ENCODE data around the gene ACBD3. TPM values are rescaled to one million over a fixed set of nuclear protein-coding genes. Genes with fewer than 3 reads are reported as not detected.

ACBD3 gene
- total RNA-seq (10 to 100 TPM; 19.6 to 29.9 (median 26.1) TPM), polyA plus RNA-seq (10 to 100 TPM; 15.4 to 21.3 TPM), total RNA-seq (46.3 reads per million, percentile 69 among the genes with 10 or more reads in this experiment)

DNA sequence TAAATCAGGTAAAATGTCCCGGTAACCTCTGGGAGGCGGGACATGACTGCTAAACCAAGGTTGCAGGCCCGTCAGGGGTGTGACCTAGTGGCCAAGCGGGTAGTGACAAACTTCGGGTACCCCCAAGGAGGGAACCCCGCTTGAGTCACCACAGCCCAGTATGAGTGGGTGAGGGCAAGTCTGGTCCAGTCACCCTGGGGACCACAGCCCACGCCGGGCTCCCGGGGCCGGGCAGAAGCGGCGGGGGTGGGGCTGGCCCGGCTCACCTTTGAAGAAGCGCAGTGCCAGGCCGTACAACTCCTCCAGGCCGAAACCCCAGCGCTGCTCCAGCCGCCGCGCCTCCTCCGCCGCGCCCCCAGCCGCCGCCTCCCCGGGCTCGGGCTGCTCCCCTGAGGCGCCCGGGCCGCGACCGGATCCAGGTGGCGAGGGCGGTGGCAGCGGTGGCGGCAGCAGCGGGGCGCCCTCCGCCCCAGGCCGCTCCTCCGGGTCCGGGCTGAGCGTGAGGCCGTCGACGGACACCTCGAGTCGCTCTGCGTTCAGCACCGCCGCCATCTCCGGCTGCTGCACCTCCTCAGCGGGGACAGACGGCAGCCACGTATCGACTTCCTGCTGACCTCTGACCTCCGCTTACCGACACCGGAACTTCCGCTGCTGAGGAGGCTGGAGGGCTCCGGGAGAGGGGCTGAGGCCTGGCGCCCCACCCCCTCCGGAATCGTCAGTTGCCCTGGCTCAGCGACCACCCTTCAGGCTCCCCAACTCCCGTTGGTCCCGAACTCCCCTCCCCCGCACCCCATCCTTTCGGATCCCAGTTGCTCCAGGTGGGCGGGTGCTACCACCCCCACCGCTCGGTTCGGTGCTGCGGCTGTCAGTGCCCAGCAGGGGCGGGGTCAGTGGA, at the start of gene ACBD3:
Gene ACBD3 (minus strand): TSS at position 618 of the 895 bp plus-strand sequence. CDS start 66 bp downstream, at position 552.
- intact Hi-C loops (cut with micrococcal nuclease), result loop anchor here (1.0 to 10.0 kb wide), 15 partner anchors 11 to 759 kb away; partner anchors contain the start of genes PARP1 (in 2 of the 2), SDE2 (in 2 of the 2), LBR (in 1 of the 2) and LIN9 (in 1 of the 2)
- ATAC-seq, result peak; percentile 96
- peaks cover 0 to 7% (median 6%) of the 10 kb centered on the region in 5 donors for H3K36me3 Mint-ChIP-seq
- ChIA-PET CTCF (interaction anchor here (0.7 to 2.2 kb wide), 3 partner anchors 11 to 121 kb away, joined by 3 to 5 read pairs (median 3); no protein-coding TSS in a partner anchor), POLR2A (interaction anchor here (0.7 to 1.6 kb wide), 8 partner anchors 10 to 408 kb away, joined by 3 to 5 read pairs (median 4); partner anchors contain the start of gene SDE2)
- Histone ChIP-seq H3K9me3 (ENCODE audit: control insufficient read depth in 2 of 3, low read length in 3 of 3) (no peaks in the 10 kb centered on the region), H3K27me3 (ENCODE audit: control insufficient read depth in 2 of 2, insufficient read depth in 2 of 2, low read length in 2 of 2) (no peaks in the 10 kb centered on the region), H3K27ac (ENCODE audit: low read depth, low read length) (peak within 1 kb of the TSS; percentile 84), H3K4me3 (ENCODE audit: low read length) (peak within 1 kb of the TSS; percentile 97), H3K4me1 (ENCODE audit: control insufficient read depth in 2 of 2, insufficient read depth in 2 of 2, low read length in 2 of 2) (peaks cover 23 to 30% of the 10 kb centered on the region in 2 donors), H3K36me3 (ENCODE audit: control insufficient read depth in 2 of 3, insufficient read depth in 3 of 3, low read length in 3 of 3) (no peaks in the 10 kb centered on the region)
- H3K4me3 Mint-ChIP-seq, result peak within 1 kb of the TSS; percentile 91 to 99 (median 94)
- H3K4me1 Mint-ChIP-seq, result peaks cover 28 to 44% (median 36%) of the 10 kb centered on the region in 7 donors
- peak within 1 kb of the TSS; percentile 88 to 98 (median 94) for H3K27ac Mint-ChIP-seq
- no peaks in the 10 kb centered on the region for H3K27me3 Mint-ChIP-seq
- no peaks in the 10 kb centered on the region for H3K9me3 Mint-ChIP-seq
- DNase-seq, result peak; percentile 66 to 87 (median 83)

DNA sequence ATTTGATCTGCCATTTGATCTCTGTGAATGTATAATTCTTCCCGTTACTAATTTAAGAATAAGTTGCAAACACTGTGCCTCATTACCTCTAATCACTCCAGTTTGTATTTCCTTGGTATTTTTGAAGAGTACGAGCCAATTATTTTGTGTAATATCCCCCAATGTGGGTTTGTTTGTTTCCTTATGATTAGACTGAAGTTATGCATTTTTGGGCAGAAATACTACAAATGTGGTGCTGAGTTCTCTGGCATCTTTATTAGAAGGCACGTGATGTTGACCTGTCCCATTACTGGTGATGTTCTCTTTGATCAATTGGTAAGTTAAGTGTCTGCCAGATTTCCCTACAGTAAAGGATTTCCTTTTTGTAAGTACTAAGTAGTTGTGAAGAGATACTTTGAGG, 47.3 kb upstream of the ACBD3 start:
- POLR2A ChIA-PET, result no interaction called here
- CTCF ChIA-PET, result interaction anchor here (0.6 kb wide), 1 partner anchor 45 kb away, joined by 3 read pairs; no protein-coding TSS in a partner anchor
- intact Hi-C loops (cut with micrococcal nuclease), result no loop called here
- Histone ChIP-seq H3K4me1 (ENCODE audit: control insufficient read depth in 2 of 2, insufficient read depth in 2 of 2, low read length in 2 of 2) (no peaks in the 10 kb centered on the region), H3K27me3 (ENCODE audit: control insufficient read depth in 2 of 2, insufficient read depth in 2 of 2, low read length in 2 of 2) (no peaks in the 10 kb centered on the region), H3K27ac (ENCODE audit: low read depth, low read length) (no peak overlapping the region), H3K4me3 (ENCODE audit: low read length) (no peak overlapping the region), H3K36me3 (ENCODE audit: control insufficient read depth in 2 of 3, insufficient read depth in 3 of 3, low read length in 3 of 3) (peaks cover 0 to 8% (median 0%) of the 10 kb centered on the region in 3 experiments), H3K9me3 (ENCODE audit: control insufficient read depth in 2 of 3, low read length in 3 of 3) (no peaks in the 10 kb centered on the region)
- Mint-ChIP-seq H3K9me3 (no peaks in the 10 kb centered on the region), H3K27ac (peak overlapping the region in 1 of 9 donors; percentile 67), H3K27me3 (no peaks in the 10 kb centered on the region), H3K36me3 (peaks cover 11 to 36% (median 23%) of the 10 kb centered on the region in 5 donors), H3K4me3 (no peak overlapping the region), H3K4me1 (peaks cover 0 to 2% (median 0%) of the 10 kb centered on the region in 7 donors)
- no peak for DNase-seq
- ATAC-seq, result no peak

DNA sequence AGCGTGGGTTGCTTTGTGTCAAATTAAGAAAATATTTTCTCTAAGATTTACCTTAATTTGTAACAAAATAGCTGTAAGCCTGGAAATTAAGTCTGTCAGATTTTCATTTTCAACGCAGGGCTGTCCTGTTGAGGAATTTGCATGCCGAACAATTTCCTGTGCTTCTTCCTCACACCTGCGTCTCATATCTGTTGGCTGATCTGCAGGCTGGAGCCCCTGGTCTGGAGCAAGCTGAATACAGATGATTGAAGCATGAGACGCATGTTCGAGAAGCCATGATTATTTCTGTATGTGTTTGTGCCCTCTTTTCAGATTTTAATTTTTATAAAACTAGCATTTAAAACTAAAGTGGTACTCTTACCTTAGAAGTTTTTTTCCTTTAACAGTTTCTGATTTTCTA, 46.8 kb upstream of the ACBD3 start:
- ChIA-PET POLR2A (no interaction called here), CTCF (interaction anchor here (0.6 kb wide), 1 partner anchor 46 kb away, joined by 3 read pairs; no protein-coding TSS in a partner anchor)
- no peaks in the 10 kb centered on the region for H3K27me3 Mint-ChIP-seq
- intact Hi-C loops (cut with micrococcal nuclease), result no loop called here
- DNase-seq (no peak), ATAC-seq (no peak)
- H3K27ac ChIP-seq (ENCODE audit: low read depth, low read length), result no peak overlapping the region
- H3K4me1 Mint-ChIP-seq, result peaks cover 0 to 2% (median 0%) of the 10 kb centered on the region in 7 donors
- no peaks in the 10 kb centered on the region for H3K9me3 Mint-ChIP-seq
- H3K27me3 ChIP-seq (ENCODE audit: control insufficient read depth in 2 of 2, insufficient read depth in 2 of 2, low read length in 2 of 2), result no peaks in the 10 kb centered on the region
- H3K4me1 ChIP-seq (ENCODE audit: control insufficient read depth in 2 of 2, insufficient read depth in 2 of 2, low read length in 2 of 2), result no peaks in the 10 kb centered on the region
- no peak overlapping the region for H3K4me3 ChIP-seq (ENCODE audit: low read length)
- H3K4me3 Mint-ChIP-seq, result no peak overlapping the region
- no peaks in the 10 kb centered on the region for H3K9me3 ChIP-seq (ENCODE audit: control insufficient read depth in 2 of 3, low read length in 3 of 3)
- H3K36me3 Mint-ChIP-seq, result peaks cover 10 to 31% (median 19%) of the 10 kb centered on the region in 5 donors
- peaks cover 0 to 8% (median 0%) of the 10 kb centered on the region in 3 experiments for H3K36me3 ChIP-seq (ENCODE audit: control insufficient read depth in 2 of 3, insufficient read depth in 3 of 3, low read length in 3 of 3)
- H3K27ac Mint-ChIP-seq, result no peak overlapping the region

DNA sequence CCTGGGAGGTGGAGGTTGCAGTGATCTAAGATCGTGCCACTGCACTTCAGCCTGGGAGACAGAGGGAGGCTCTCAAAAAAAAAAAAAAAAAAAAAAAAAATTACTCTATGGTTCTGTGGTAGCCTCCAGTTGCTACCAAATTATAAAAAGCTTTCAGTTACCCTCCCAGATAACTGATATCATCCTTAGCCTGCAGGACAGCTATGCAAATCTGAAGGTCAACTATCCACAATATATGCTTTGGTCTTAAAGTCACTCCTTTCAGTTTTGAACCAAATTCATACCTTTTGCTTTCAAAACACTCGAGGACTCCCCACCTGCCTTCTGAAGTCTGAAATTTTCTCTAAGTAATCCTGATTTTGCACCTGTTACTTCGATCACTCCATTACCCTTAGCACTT, 40.1 kb upstream of the ACBD3 start:
- H3K36me3 ChIP-seq (ENCODE audit: control insufficient read depth in 2 of 3, insufficient read depth in 3 of 3, low read length in 3 of 3), result no peaks in the 10 kb centered on the region
- no peaks in the 10 kb centered on the region for H3K27me3 ChIP-seq (ENCODE audit: control insufficient read depth in 2 of 2, insufficient read depth in 2 of 2, low read length in 2 of 2)
- no peaks in the 10 kb centered on the region for H3K4me1 ChIP-seq (ENCODE audit: control insufficient read depth in 2 of 2, insufficient read depth in 2 of 2, low read length in 2 of 2)
- no peak overlapping the region for H3K4me3 ChIP-seq (ENCODE audit: low read length)
- intact Hi-C loops (cut with micrococcal nuclease), result no loop called here
- Mint-ChIP-seq H3K36me3 (peaks cover 3 to 17% (median 6%) of the 10 kb centered on the region in 5 donors), H3K27me3 (peaks cover 14 to 33% (median 29%) of the 10 kb centered on the region in 5 donors), H3K27ac (no peak overlapping the region), H3K4me1 (peaks cover 0 to 6% (median 4%) of the 10 kb centered on the region in 7 donors), H3K4me3 (no peak overlapping the region), H3K9me3 (peaks cover 0 to 1% (median 0%) of the 10 kb centered on the region in 11 donors)
- H3K27ac ChIP-seq (ENCODE audit: low read depth, low read length), result no peak overlapping the region
- no peak for ATAC-seq
- no peaks in the 10 kb centered on the region for H3K9me3 ChIP-seq (ENCODE audit: control insufficient read depth in 2 of 3, low read length in 3 of 3)
- CTCF ChIA-PET, result no interaction called here
- no peak for DNase-seq
- POLR2A ChIA-PET, result no interaction called here

DNA sequence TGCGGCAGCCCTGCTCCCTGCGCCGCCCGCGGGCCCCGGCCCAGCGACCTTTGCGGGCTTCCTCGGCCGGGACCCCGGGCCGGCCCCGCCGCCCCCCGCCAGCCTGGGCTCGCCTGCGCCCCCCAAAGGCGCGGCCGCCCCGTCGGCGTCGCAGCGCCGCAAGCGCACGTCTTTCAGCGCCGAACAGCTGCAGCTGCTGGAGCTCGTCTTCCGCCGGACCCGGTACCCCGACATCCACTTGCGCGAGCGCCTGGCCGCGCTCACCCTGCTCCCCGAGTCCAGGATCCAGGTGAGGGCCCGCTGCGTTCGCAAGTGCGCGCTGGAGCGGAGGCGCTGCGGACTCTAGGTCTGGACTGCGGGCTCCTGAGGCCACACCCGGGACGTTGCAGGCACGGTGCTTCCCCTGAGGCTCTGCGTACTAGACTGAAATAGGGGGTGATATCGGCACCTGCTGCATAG, 37.3 kb upstream of the ACBD3 start:
- peak overlapping the region; percentile 35 for H3K4me3 ChIP-seq (ENCODE audit: low read length)

DNA sequence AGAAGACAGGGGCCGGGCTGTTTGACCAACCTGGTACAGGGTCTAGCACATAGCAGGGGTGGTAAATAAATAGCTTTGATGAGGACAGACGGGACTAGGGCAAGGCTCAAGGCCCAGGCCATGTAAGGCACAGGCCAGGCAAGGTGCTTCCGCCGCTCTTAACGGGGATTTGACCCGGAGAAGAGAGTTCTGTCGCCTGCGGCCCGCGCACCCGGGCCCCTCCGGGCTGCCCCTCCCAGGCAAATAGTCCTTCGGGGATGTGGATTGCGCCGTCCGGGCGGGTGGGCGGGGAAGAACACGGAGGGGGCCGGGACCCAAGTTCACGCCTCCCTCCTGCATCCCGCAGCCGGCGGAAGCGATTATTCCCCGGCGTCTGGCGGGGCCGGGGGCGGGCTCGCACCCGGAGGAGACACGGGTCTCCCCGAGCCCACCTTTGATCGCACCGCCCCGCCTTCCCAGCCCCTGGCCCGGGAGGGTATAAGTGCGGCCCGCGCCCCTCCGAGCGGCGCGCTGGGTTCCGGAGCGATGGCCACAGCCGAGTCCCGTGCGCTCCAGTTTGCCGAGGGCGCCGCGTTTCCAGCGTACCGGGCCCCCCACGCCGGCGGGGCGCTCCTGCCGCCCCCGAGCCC, 36.7 kb upstream of the ACBD3 start, which contains the start of gene MIXL1:
Gene MIXL1 (plus strand): TSS at position 508 of the 629 bp plus-strand sequence. CDS start 18 bp downstream, at position 526.
- Histone ChIP-seq H3K27ac (ENCODE audit: low read depth, low read length) (no peak within 1 kb of the TSS), H3K4me3 (ENCODE audit: low read length) (peak within 1 kb of the TSS; percentile 35), H3K9me3 (ENCODE audit: control insufficient read depth in 2 of 3, low read length in 3 of 3) (no peaks in the 10 kb centered on the region), H3K27me3 (ENCODE audit: control insufficient read depth in 2 of 2, insufficient read depth in 2 of 2, low read length in 2 of 2) (no peaks in the 10 kb centered on the region), H3K4me1 (ENCODE audit: control insufficient read depth in 2 of 2, insufficient read depth in 2 of 2, low read length in 2 of 2) (no peaks in the 10 kb centered on the region), H3K36me3 (ENCODE audit: control insufficient read depth in 2 of 3, insufficient read depth in 3 of 3, low read length in 3 of 3) (no peaks in the 10 kb centered on the region)
- ChIA-PET CTCF (no interaction called here), POLR2A (no interaction called here)
- no peak within 1 kb of the TSS for H3K27ac Mint-ChIP-seq
- peak in 1 of 9 donors; percentile 9 for DNase-seq
- peaks cover 0 to 6% (median 4%) of the 10 kb centered on the region in 7 donors for H3K4me1 Mint-ChIP-seq
- H3K27me3 Mint-ChIP-seq, result peaks cover 14 to 42% (median 30%) of the 10 kb centered on the region in 5 donors
- peaks cover 0 to 1% (median 0%) of the 10 kb centered on the region in 11 donors for H3K9me3 Mint-ChIP-seq
- intact Hi-C loops (cut with micrococcal nuclease), result no loop called here
- no peak for ATAC-seq
- peak within 1 kb of the TSS; percentile 65 to 86 (median 75) for H3K4me3 Mint-ChIP-seq
- H3K36me3 Mint-ChIP-seq, result peaks cover 0 to 10% (median 0%) of the 10 kb centered on the region in 5 donors

More for the DNA sequence above, 37.3 kb upstream of the ACBD3 start:
- intact Hi-C loops (cut with micrococcal nuclease), result no loop called here
- peaks cover 0 to 10% (median 0%) of the 10 kb centered on the region in 5 donors for H3K36me3 Mint-ChIP-seq
- no peaks in the 10 kb centered on the region for H3K4me1 ChIP-seq (ENCODE audit: control insufficient read depth in 2 of 2, insufficient read depth in 2 of 2, low read length in 2 of 2)
- DNase-seq, result peak in 7 of 9 donors; percentile 8 to 34 (median 11)
- peaks cover 14 to 42% (median 30%) of the 10 kb centered on the region in 5 donors for H3K27me3 Mint-ChIP-seq
- H3K27me3 ChIP-seq (ENCODE audit: control insufficient read depth in 2 of 2, insufficient read depth in 2 of 2, low read length in 2 of 2), result no peaks in the 10 kb centered on the region
- ChIA-PET CTCF (no interaction called here), POLR2A (no interaction called here)
- no peak overlapping the region for H3K27ac Mint-ChIP-seq
- H3K9me3 ChIP-seq (ENCODE audit: control insufficient read depth in 2 of 3, low read length in 3 of 3), result no peaks in the 10 kb centered on the region
- peaks cover 0 to 1% (median 0%) of the 10 kb centered on the region in 11 donors for H3K9me3 Mint-ChIP-seq
- peak overlapping the region; percentile 58 to 86 (median 75) for H3K4me3 Mint-ChIP-seq
- no peaks in the 10 kb centered on the region for H3K36me3 ChIP-seq (ENCODE audit: control insufficient read depth in 2 of 3, insufficient read depth in 3 of 3, low read length in 3 of 3)
- peaks cover 0 to 6% (median 4%) of the 10 kb centered on the region in 7 donors for H3K4me1 Mint-ChIP-seq
- ATAC-seq, result peak; percentile 61
- no peak overlapping the region for H3K27ac ChIP-seq (ENCODE audit: low read depth, low read length)

All from naive thymus-derived CD4-positive, alpha-beta T cell (primary cell).